Fibroblast of peridontal ligament (primary cell): ENCODE data around the gene OR2V2.
"Not testable (repeated sequence)": the region's sequence is repeated elsewhere in the genome, so short reads cannot be mapped to it uniquely, and the experiment has no call there.

Source experiments
- DNase-seq: peaks from one replicate; pipeline ENCODE4 v3.0.0-alpha.2; 2010; ENCODE audit errors: extremely low read depth

Gene OR2V2, protein sequence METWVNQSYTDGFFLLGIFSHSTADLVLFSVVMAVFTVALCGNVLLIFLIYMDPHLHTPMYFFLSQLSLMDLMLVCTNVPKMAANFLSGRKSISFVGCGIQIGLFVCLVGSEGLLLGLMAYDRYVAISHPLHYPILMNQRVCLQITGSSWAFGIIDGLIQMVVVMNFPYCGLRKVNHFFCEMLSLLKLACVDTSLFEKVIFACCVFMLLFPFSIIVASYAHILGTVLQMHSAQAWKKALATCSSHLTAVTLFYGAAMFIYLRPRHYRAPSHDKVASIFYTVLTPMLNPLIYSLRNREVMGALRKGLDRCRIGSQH

DNA sequence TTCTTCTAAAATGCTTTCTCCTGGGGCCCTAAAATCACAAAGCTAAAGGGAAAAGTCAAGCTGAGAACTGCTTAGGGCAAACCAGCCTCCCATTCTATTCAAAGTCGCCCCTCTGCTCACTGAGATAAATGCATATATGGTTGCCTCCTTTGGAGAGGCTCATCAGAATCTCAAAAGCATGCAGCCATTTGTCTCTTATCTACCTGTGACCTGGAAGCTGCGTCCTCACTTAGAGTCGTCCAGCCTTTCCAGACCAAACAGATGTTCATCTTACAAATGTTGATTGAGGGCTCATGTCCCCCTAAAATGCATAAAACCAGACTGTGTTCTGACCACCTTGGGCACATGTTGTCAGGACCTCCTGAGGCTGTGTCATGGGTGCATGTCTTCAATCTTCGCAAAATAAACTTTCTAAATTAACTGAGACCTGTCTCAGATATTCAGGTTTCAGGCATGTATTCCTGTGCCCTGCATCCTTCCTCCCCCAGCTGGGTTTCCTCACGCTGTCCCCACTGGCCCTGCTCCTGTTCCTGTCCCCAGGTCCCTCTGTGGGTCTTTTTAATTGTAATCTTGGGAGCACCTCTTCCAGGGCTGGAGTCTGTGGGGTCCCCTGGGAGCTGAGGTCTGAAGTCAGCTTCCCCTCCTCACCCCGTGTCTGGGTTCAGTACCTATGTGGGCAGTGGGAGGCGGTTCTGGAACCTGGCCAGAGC is at the start of gene OR2V2:
TSS of gene OR2V2 (plus strand) at position 660 of the 710 bp plus-strand sequence. CDS start 7,357 bp downstream, outside the sequence.
- not testable (repeated sequence) for DNase-seq

DNA sequence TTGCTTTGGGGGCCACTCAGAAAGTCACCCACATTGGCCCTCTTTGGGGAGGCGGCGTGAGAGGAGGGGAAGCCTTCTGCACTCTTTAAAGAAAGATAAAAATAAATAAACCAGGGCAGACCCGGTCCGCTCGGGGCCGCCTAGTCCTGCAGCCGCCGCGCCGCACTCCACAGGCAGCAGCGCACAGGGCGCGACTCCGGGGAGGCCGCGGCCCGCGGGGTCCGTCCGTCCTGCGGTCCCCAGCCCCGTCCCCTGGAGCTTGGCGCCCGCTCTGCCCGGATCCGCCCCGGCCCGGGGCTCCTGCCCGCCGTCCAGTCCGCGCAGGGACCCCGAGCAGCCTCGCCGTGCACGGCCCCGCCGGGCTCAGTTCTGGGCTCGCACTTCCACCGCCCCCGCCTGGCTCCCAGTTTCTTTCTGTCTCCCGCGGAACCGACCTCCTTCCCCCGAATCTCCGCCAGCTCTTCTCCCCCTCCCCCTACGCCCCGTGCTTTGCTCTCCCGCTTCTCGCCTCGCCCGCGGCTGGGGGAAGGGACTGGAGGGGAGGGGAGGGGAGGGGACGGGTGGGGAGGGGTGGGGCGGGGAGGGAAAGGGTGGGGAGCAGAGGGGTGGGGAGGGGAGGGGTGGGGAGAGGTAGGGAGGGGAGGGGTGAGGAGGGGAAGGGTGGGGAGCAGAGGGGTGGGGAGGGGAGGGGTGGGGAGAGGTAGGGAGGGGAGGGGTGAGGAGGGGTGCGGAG is 49.5 kb upstream of the OR2V2 start:
- not testable (repeated sequence) for DNase-seq

DNA sequence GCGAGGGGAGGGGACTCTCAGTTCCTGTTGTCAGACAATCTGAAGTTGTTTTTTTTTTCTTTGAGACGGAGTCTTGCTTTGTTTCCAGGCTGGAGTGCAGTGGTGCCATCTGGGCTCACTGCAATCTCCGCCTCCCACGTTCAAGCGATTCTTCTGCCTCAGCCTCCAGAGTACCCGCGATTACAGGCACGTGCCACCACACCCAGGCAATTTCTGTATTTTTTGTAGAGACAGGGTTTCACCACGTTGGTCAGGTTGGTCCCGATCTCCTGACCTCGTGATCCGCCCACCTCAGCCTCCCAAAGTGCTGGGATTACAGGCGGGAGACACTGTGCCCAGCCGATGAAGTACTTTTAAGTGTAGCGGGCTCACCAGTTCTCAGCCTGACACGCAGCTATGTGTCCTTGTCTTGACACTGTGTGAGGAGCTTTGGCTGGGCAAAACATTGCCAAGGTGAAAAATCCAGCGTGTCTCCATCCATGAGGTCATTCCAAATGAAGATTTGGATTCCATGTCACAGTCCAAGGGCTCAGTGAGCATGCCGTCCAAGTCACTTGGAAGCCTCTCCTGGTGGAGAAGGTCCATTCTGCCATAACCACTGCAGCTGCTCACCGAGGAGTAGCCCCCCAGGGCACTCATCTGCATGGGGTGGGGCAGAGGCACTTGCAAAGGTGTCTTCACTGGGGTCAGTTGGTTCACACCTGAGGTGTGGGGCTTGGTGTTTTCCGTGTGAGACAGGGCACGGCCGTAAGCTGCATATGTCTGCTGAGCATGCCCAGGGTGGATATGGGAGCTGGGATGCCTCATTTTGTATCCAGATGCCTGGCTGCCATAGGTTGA is 48.4 kb upstream of the OR2V2 start:
- DNase-seq = no peak

- no peak for DNase-seq
Measured at GRCh38 chr5:181099602-181100086, 47.7 kb upstream of the OR2V2 start.

GRCh38 chr5:181100121-181100875 is 47.1 kb upstream of the OR2V2 start:
- no peak for DNase-seq

DNA sequence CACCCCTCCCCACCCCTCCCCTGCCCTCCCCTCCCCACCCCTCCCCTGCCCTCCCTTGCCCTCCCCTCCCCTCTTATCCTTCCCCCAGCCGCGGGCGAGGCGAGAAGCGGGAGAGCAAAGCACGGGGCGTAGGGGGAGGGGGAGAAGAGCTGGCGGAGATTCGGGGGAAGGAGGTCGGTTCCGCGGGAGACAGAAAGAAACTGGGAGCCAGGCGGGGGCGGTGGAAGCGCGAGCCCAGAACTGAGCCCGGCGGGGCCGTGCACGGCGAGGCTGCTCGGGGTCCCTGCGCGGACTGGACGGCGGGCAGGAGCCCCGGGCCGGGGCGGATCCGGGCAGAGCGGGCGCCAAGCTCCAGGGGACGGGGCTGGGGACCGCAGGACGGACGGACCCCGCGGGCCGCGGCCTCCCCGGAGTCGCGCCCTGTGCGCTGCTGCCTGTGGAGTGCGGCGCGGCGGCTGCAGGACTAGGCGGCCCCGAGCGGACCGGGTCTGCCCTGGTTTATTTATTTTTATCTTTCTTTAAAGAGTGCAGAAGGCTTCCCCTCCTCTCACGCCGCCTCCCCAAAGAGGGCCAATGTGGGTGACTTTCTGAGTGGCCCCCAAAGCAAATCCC is 46.2 kb upstream of the OR2V2 start:
- not testable (repeated sequence) for DNase-seq

GRCh38 chr5:181101930-181102674 is 45.3 kb upstream of the OR2V2 start:
- not testable (repeated sequence) for DNase-seq

DNA sequence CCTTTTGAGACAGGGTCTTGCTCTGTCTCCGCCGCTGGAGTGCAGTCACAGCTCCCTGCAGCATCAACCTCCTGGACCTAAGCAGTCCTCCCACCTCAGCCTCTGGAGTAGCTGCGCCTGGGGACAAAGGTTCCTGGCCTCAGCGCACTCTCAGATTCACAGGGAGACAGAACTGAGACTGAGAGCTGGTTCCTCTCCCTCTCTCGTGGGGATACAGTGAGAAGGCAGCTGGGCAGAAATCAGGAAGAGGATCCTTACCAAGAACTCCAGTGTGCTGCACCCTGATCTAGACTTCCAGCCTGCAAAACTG is 43.2 kb upstream of the OR2V2 start:
- DNase-seq = not testable (repeated sequence)

- not testable (repeated sequence) for DNase-seq
Measured at GRCh38 chr5:181104606-181105390, 42.6 kb upstream of the OR2V2 start.

DNA sequence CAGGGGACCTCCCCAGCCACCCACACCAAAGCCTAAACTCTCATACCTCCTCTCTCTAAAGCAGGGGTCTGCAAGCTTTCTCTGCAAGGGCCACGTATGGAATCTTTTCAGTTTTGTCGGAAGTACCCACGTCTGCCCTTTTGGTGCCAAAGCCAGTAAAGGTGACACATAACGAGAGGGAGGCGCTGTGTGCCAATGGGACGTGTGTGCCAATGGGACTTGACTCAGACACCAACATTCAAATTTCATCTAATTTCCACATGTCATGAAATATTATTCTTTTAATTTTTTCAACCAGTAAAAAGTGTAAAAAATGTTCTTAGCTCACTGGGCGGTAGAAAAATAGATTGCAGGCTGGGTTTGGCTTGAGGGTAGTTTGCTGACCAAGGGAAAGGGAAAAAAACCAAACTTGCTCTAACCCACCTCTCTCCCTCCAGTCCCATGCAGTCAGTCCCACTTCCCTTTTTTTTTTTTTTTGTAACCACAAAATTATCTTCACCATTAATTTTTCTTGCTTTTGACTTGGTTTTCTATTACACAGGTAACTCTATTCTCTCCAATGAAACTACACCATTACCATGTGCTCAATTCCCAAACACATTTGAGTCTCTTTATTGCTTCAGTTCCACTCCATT is 41.9 kb upstream of the OR2V2 start:
- no peak for DNase-seq

DNA sequence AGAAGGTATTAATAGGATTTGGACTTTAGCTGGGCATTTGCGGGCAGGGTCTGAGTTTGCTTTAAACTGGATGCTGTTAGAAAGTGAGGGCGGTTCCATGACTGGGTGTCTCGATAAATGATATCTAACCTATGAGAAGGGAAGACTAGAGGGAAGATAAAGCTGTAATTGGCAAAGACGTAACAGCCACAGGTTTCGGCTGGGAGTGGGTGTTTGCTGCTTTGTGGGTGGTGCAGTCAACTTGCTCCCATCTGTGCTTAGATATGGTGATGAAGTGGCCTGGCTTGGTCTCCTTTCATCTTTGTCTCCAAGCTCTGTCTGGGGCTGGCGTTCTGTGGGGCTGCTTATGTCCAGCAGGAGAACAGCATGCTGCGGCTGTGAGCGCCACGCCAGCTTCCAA is 39.7 kb upstream of the OR2V2 start:
- no peak for DNase-seq

GRCh38 chr5:181108578-181109165 is 38.7 kb upstream of the OR2V2 start:
- no peak for DNase-seq

- no peak for DNase-seq
Measured at GRCh38 chr5:181109489-181110013, 37.8 kb upstream of the OR2V2 start.

- no peak for DNase-seq
Measured at GRCh38 chr5:181111010-181111409, 36.4 kb upstream of the OR2V2 start.

- no peak for DNase-seq
Measured at GRCh38 chr5:181112476-181112875, 34.9 kb upstream of the OR2V2 start.

DNA sequence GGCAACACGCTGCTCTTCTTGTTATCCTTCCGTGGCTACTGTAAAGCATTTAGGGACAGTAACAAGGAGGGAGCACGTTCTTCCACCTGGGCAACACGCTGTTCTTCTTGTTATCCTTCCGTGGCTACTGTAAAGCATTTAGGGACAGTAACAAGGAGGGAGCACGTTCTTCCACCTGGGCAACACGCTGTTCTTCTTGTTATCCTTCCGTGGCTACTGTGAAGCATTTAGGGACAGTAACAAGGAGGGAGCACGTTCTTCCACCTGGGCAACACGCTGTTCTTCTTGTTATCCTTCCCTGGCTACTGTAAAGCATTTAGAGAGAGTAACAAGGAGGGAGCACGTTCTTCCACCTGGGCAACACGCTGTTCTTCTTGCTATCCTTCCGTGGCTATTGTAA is 33.8 kb upstream of the OR2V2 start:
- DNase-seq = not testable (repeated sequence)

GRCh38 chr5:181114284-181114843 is 33.0 kb upstream of the OR2V2 start:
- DNase-seq = no peak
